ENCODE measurements around the gene APBA1. TPM values are rescaled to one million over a fixed set of nuclear protein-coding genes. Genes with fewer than 3 reads are reported as not detected.

The APBA1 gene
- total and polyA plus RNA-seq, 2 donors (not counting 3 experiments of a cell fraction or from before 2014, with no cell fraction given): 6.1 to 11.3 TPM

DNA sequence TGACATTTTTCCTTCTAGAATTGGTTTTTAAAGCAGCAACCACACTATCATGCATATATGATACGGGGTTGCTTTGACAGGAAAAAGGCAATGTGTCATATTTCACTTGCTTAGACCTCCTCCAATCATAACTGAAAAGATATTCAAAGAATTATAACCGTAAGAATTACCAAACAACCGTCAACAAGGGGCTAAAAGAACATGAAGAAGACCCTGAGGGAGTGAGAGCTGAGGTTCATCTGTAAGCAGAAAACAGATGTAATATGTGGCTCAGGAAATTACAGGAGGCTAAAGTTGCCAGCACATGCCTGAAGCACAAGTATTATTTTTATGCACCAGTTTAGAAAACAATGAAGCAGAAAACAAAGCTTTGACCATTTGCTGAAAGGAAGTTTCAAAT lies 78.9 kb downstream of the APBA1 start:
- H2AFZ ChIP-seq (ENCODE audit: low read depth, low read length): no peak overlapping the region
- no peak overlapping the region for H3K4me3 ChIP-seq (replicated peaks in 1 of 3; ENCODE audit: insufficient read depth in 1 of 3, low read depth in 1 of 3, low read length in 3 of 3)
- H4K20me1 ChIP-seq (replicated peaks; ENCODE audit: control insufficient read depth, extremely low read depth, insufficient read depth, low read length): no peaks in the 10 kb centered on the region
- no peaks in the 10 kb centered on the region for H3K79me2 ChIP-seq (ENCODE audit: control insufficient read depth, insufficient read depth, low read length)
- H3K9me1 ChIP-seq (replicated peaks; ENCODE audit: control insufficient read depth, extremely low read depth, insufficient read depth, low read length): no peaks in the 10 kb centered on the region
- H3K27ac ChIP-seq (ENCODE audit: insufficient read depth, low read depth, low read length): no peak overlapping the region
- H3K9me3 ChIP-seq (replicated peaks; ENCODE audit: control insufficient read depth, insufficient read depth, low read length): no peaks in the 10 kb centered on the region
- peak overlapping the region; percentile 6 for H3K4me2 ChIP-seq (ENCODE audit: insufficient read depth, low read length)
- CTCF ChIA-PET: interaction anchor here (0.6 kb wide), 1 partner anchor 12 kb away, joined by 3 read pairs; no protein-coding TSS in a partner anchor
- peaks cover 15% of the 10 kb centered on the region for H3K4me1 ChIP-seq (ENCODE audit: control insufficient read depth, extremely low read depth, insufficient read depth, low read length)
- no TSS peak for BruUV-seq (replicated peaks)
- no peaks in the 10 kb centered on the region for H3K36me3 ChIP-seq (ENCODE audit: control insufficient read depth in 2 of 2, extremely low read depth in 1 of 2, insufficient read depth in 2 of 2, low read length in 2 of 2)
- intact Hi-C loops (cut with micrococcal nuclease) (no loop called here), dilution Hi-C loops (cut with MboI; ENCODE audit: extremely low pct_ligation_motif_present, low sequenced_read_pairs) (no loop called here)
- POLR2A ChIA-PET: no interaction called here
- TF ChIP-seq FOS (IDR thresholded peaks at IDR 0.05; ENCODE audit: borderline replicate concordance, insufficient read depth, low read length): no peak
- no peak for TF ChIP-seq JUN (IDR thresholded peaks at IDR 0.05; ENCODE audit: borderline replicate concordance, insufficient read depth, insufficient read length, low read depth)
- no peak for TF ChIP-seq EZH2 (IDR thresholded peaks at IDR 0.05; ENCODE audit: borderline replicate concordance, low read depth, low read length, severe bottlenecking)
- no peak for TF ChIP-seq POLR2AphosphoS5 (IDR thresholded peaks at IDR 0.05; ENCODE audit: insufficient read depth, low read depth, low read length)
- no peak for TF ChIP-seq GATA2 (IDR thresholded peaks at IDR 0.05; ENCODE audit: insufficient read depth, insufficient read length, low read depth, low read length)
- no peak for TF ChIP-seq POLR2A (IDR thresholded peaks at IDR 0.05; ENCODE audit: low read depth, low read length)
- no peak for TF ChIP-seq MYC (IDR thresholded peaks at IDR 0.05; ENCODE audit: low read depth, low read length)
- TF ChIP-seq, protein P1, sequence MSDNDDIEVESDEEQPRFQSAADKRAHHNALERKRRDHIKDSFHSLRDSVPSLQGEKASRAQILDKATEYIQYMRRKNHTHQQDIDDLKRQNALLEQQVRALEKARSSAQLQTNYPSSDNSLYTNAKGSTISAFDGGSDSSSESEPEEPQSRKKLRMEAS (IDR thresholded peaks at IDR 0.05; ENCODE audit: insufficient read depth, insufficient read length): no peak
- TF ChIP-seq, protein P2, sequence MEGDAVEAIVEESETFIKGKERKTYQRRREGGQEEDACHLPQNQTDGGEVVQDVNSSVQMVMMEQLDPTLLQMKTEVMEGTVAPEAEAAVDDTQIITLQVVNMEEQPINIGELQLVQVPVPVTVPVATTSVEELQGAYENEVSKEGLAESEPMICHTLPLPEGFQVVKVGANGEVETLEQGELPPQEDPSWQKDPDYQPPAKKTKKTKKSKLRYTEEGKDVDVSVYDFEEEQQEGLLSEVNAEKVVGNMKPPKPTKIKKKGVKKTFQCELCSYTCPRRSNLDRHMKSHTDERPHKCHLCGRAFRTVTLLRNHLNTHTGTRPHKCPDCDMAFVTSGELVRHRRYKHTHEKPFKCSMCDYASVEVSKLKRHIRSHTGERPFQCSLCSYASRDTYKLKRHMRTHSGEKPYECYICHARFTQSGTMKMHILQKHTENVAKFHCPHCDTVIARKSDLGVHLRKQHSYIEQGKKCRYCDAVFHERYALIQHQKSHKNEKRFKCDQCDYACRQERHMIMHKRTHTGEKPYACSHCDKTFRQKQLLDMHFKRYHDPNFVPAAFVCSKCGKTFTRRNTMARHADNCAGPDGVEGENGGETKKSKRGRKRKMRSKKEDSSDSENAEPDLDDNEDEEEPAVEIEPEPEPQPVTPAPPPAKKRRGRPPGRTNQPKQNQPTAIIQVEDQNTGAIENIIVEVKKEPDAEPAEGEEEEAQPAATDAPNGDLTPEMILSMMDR (IDR thresholded peaks at IDR 0.05; ENCODE audit: extremely low read depth in 1 of 2, insufficient read depth in 1 of 2, low read depth in 1 of 2, low read length in 2 of 2): no peak
- H3K9ac ChIP-seq (replicated peaks; ENCODE audit: extremely low read depth, insufficient read depth, low read length): no peak overlapping the region
- DNase-seq (ENCODE audit: low read depth, low spot score) (peak; percentile 23), FAIRE-seq (peak; percentile 62)
- peaks cover 3 to 6% of the 10 kb centered on the region in 2 experiments for H3K27me3 ChIP-seq (ENCODE audit: control insufficient read depth in 2 of 2, insufficient read depth in 2 of 2, low read length in 2 of 2)
